HTERT RPE-1 (cell line): Measurements from ENCODE around the gene MRPS5.
"Not testable (repeated sequence)": the region's sequence is repeated elsewhere in the genome, so short reads cannot be mapped to it uniquely, and the experiment has no call there.

ENCODE experiments used
- in situ Hi-C: fragments of 300-500 bp; cut with MboI; formaldehyde crosslinking; loops from 4 replicates; pipeline ENCODE4 v1.14.3; 2020; ENCODE audit warnings: low sequenced_read_pairs

The MRPS5 gene

DNA sequence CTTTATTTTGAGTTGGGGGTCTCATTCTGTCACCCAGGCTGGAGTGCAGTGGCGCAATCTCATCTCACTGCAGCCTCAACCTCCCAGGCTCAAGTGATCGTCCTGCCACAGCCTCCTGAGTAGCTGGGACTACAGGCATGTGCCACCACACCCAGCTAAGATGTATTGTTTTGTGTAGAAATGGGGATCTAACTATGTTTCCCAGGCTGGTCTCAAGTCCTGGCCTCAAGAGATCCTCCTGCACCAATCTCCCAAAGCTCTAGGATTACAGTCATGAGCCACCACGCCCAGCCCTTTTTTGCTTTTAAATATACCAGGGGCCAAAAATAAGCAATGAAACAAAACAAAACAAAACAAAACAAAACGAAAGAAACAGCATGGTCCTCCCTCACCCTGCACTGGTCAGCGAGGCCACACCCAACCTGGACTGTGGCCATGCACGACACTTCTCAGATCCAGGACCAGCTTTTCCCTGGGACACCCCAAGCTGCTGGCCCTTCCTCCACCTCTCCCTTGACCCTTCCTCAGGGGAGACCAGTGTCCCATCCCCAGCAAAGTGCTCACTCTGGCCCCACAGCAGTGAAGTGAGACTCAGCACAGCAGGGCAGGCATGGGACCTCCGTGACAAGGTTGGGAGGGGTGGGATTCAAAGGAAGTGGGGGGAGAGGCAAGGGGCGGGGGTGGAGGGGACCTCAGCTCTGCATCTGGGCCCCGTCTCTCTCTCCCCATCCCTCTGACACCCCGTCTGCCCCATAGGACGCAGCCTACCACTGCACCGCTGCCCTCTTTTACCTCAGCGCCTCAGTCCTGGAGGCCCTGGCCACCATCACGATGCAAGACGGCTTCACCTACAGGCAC, 72.6 kb downstream of the MRPS5 start:
- in situ Hi-C loops = no loop called here

DNA sequence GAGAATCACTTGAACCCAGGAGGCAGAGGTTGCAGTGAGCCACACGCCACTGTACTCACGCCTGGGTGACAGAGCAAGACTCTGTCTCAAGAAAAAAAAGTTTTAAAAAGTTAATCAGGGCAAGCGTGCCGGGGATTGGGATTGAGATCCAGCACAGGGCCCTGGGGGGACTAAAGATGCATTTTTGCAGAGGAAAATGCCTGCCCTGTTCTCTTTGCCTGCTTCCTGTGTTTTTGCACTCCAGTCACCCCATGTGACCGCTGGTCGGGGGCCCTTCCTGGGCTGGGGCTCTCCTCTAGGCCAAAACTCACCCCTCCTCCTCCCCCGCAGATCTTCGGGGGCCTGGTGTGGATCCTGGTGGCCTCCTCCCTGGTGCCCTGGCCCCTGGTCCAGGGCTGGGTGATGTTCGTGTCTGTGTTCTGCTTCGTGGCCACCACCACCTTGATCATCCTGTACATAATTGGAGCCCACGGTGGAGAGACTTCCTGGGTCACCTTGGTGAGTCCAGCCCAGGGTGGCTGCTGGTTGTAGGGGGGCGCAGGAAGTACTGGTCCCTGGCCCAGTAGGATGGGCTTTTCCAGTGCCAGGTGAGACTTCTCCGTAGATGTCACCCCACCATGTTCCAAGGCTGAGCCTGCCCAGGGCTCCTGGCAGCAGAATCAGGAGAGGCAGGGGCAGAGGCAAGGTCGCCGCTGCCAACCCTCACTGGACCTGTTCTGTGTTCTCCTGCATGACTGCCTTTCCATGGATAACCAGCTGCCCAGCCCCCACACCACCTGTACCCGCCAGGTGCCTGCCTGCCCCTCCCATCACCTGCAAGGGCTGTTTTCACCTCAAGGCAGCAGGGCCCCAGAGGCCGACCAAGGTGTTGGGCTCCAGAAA, 73.7 kb downstream of the MRPS5 start:
- in situ Hi-C loops = no loop called here

- in situ Hi-C loops = no loop called here
These were observed 75.1 kb downstream of the MRPS5 start for GRCh38 chr2:95046371-95047112.

DNA sequence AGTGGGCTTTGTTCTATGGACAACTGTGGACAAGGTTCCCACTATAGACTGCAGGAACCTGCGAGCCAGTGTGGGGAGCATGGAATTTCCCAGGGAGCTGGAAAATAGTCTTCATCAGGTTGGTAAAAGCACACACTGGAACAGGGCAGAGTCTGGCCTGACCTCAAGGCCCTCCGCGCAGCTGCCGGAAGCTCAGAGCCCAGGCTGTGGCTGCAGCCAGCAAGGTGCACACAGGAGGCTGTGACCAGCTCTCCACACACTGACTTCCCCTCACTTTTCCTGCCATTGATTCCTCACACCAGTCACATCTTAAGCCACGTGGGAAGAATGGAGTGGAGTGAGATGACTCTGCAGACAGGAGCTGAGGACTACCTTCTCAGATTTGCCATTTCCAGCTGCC, 77.0 kb downstream of the MRPS5 start:
- in situ Hi-C loops = no loop called here

DNA sequence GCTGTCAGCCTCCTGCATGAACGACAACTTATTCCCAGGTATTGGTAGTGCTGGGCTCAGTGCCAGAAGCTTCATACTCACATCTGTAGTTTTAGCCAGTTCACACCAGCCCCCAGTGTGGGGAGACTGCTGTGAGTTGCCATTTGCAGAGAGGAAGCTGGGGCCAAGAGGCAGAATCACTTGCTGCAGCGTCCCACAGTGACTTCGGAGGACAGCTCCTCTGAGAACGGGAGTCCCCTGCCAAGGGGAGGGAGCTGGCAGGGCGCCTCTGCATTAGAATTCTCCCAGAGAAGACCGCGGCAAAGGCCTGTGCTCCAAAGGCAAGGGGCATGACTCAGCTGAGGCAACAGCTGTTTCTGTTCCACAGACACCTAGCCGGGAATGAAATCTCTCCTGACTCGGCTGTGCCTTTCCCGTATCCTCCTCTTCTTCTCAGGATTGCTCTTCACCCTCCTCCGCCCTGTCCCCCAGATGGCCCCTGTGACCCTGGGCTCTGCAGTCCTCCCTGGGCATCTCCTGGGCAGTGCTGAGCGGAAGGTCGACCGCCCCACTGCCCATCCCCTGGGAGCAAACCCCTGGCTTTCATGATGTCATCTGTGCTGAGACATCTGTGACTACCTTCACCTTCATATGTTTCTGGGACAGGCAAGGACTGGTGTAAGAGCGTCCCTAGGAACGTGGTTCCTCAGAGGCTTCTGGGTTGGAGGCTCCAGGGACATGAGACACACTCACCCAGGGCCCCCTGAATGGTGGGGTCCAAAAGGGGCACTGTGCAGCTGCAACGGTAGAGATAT, 78.1 kb downstream of the MRPS5 start:
- in situ Hi-C loops = no loop called here

DNA sequence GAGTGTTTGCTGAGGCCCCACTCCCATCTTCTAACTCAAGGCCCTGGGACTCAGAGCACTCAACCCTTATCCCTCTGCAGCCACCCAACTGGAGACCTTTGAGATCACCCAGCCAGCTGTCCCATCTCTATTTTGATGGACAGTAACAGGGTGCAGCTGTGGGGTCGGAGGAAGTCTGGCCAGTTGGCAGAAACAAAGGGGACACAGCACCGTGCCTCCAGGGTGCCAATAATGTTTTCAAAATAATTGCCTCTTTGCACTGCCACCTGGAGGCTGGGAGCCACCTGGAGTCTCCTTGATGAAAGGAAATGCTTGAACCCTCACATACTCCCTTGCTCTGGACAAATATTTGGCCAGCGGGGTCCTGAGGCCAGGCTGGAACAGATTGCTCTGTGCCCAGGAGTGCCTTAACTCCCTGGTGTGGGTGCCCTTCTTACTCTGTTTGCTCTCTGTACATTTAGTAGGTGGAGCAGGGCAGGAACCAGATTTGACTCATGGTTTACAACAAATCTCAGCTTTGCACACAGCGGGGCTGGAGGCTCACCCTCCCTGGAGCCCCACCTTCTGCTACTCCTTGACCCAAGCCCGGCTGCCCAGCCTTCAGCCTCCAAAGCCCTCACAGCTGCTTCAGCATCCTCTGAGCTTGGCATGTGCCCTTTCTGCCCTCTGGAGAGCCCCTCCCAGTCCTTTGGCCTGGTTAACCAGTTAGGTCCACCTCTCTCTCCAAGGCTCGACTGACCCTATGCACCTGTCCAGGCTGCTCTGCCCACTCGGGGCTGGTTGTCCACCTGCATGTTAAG, 78.9 kb downstream of the MRPS5 start:
- in situ Hi-C loops = no loop called here

DNA sequence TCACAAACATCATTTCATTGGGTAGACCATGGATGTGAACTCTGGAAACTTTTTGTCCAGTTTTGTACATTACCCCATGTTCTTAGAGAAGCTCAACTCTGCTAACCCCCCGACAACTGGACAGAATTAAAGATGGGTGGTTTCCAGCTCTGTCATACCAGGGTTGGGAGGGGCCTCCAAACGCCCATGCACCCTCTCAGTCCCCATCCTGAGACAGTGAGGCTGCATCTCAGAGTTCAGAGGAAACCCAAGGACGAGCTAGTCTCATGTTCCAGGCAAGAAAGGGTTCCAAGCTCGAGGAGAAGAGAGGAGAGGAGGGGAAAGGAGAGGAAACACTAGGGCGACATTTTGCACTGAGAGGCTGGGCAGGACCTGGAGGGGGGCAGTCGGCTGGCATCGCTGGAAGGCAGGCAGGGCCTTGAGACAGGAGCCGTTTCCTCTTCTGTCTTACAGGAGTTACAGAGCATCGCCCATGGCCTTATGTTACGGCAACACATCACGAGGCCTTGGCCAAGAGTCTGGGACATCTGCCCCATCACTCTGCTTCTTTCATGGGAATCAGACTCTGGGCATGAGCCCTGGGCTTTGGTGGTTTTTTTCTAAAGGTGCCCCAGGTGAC, 79.7 kb downstream of the MRPS5 start:
- in situ Hi-C loops = no loop called here

DNA sequence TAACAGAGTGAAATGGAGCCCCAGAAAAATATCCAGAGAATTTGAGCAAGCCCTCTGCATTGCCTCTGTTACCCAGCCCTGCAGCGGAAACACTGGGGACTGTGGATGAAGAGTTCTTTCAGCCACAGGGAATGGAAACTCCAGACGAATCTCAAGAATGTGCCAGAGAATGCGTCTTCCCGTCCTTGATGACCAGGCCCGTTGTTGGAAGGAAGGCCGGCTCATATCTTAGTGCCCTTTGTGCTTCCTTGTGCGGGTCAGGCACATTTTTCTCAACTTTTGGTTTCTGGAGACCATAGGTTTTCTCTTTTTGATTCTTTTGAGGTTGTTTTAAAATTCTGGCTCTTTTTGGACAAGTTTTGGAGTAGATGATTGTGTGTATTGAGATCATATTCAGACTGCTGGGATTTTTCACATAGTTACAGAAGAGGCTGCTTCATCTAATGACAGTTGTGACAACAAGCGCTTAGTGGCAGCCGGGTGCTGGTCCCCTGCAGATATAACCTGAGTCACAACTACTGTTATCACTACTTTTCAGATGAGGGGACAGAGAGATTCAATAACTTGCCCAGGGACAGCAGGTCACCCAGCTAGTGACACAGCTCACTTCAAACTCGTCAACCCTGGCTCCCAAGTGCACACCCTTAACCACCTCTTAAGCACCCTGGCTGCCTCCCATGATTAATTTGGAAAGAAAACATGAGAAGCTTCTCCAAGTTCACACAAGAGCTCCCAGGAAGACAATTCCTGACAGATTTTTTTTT, 80.4 kb downstream of the MRPS5 start:
- in situ Hi-C loops = no loop called here

- in situ Hi-C loops = no loop called here
These were observed 81.2 kb downstream of the MRPS5 start for GRCh38 chr2:95040426-95040825.

GRCh38 chr2:95039978-95040377, 81.6 kb downstream of the MRPS5 start:
- in situ Hi-C loops = no loop called here

- in situ Hi-C loops = no loop called here
These were observed 82.2 kb downstream of the MRPS5 start for GRCh38 chr2:95039363-95039762.

DNA sequence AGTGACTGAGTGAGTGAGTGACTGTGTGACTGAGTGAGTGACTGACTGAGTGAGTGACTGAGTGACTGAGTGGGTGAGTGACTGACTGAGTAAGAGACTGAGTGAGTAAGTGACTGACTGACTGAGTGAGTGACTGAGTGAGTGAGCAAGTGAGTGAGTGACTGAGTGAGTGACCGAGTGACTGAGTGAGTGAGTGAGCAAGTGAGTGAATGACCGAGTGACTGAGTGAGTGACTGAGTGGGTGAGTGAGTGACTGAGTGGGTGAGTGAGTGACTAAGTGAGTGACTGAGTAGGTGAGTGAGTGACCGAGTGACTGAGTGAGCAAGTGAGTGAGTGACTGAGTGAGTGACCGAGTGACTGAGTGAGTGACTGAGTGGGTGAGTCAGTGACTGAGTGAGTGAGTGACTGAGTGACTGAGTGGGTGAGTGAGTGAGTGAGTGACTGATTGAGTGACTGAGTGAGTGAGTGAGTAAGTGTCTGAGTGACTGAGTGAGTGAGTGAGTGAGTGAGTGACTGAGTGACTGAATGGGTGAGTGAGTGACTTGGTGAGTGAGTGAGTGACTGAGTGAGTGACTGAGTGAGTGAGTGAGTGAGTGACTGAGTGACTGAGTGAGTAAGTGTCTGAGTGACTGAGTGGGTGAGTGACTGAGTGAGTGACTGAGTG, 82.8 kb downstream of the MRPS5 start:
- in situ Hi-C loops = no loop called here

- in situ Hi-C loops = not testable (repeated sequence)
These were observed 83.6 kb downstream of the MRPS5 start for GRCh38 chr2:95037841-95038585.

DNA sequence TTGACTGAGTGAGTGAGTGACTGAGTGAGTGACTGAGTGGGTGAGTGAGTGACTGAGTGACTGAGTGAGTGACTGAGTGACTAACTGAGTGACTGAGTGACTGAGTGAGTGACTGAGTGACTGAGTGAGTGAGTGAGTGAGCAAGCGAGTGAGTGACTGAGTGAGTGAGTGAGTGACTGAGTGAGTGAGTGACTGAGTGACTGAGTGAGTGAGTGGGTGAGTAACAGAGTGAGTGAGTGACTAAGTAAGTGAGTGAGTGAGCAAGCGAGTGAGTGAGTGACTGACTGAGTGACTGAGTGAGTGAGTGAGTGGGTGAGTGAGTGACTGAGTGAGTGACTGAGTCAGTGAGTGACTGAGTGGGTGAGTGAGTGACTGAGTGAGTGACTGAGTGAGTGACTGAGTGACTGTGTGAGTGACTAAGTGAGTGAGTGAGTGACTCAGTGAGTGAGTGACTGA, 84.2 kb downstream of the MRPS5 start:
- in situ Hi-C loops = no loop called here

- in situ Hi-C loops = no loop called here
These were observed 84.8 kb downstream of the MRPS5 start for GRCh38 chr2:95036596-95037383.
